ENCODE results near the gene MAGI2.

DNA sequence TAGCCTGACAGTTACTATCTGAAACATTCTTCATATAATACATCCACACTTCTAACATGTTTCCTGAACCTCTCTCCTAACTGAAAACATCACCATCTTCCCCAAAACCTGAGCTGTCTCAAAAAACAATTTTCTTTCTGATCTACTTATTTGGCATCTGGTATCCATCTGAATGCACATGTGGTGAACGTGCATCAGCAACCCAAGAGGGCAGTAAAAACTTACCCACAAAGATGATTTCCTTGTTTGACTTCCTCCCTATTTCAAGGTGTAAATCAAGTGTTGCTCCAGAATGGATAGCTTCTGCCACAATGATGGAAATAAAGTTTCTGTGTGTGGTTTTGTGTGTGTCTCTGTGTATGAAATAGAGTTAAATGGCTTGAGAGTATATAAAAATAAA, 500.4 kb downstream of the MAGI2 start:
- TF ChIP-seq GATA2 (IDR thresholded peaks at IDR 0.05; ENCODE audit: insufficient read depth, insufficient read length, low read depth, low read length), result no peak
- TF ChIP-seq, protein P1, sequence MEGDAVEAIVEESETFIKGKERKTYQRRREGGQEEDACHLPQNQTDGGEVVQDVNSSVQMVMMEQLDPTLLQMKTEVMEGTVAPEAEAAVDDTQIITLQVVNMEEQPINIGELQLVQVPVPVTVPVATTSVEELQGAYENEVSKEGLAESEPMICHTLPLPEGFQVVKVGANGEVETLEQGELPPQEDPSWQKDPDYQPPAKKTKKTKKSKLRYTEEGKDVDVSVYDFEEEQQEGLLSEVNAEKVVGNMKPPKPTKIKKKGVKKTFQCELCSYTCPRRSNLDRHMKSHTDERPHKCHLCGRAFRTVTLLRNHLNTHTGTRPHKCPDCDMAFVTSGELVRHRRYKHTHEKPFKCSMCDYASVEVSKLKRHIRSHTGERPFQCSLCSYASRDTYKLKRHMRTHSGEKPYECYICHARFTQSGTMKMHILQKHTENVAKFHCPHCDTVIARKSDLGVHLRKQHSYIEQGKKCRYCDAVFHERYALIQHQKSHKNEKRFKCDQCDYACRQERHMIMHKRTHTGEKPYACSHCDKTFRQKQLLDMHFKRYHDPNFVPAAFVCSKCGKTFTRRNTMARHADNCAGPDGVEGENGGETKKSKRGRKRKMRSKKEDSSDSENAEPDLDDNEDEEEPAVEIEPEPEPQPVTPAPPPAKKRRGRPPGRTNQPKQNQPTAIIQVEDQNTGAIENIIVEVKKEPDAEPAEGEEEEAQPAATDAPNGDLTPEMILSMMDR (IDR thresholded peaks at IDR 0.05; ENCODE audit: extremely low read depth in 1 of 2, insufficient read depth in 1 of 2, low read depth in 1 of 2, low read length in 2 of 2), result no peak
- TF ChIP-seq EZH2 (IDR thresholded peaks at IDR 0.05; ENCODE audit: borderline replicate concordance, low read depth, low read length, severe bottlenecking), result no peak
